Measurements from ENCODE around the gene DOCK1. TPM values are rescaled to one million over a fixed set of nuclear protein-coding genes. Genes with fewer than 3 reads are reported as not detected.

DOCK1 gene
- total and polyA plus RNA-seq, 2 donors (not counting 1 experiment from before 2014, with no cell fraction given): 20.5 to 91.0 TPM

GRCh38 chr10:126910798-126911197 is 5.6 kb downstream of the DOCK1 start:
- Histone ChIP-seq H3K9me3 (ENCODE audit: control insufficient read depth, insufficient read depth, low read depth, low read length) (no peaks in the 10 kb centered on the region), H3K27ac (ENCODE audit: insufficient read depth, low read length) (no peak overlapping the region), H3K4me1 (ENCODE audit: control insufficient read depth, extremely low read depth, insufficient read depth, low read length) (no peaks in the 10 kb centered on the region), H3K36me3 (ENCODE audit: control insufficient read depth, insufficient read depth, low read length) (peaks cover 2% of the 10 kb centered on the region), H4K20me1 (ENCODE audit: control insufficient read depth, extremely low read depth, insufficient read depth, low read length) (no peaks in the 10 kb centered on the region), H3K27me3 (ENCODE audit: control insufficient read depth, insufficient read depth, low read length) (no peaks in the 10 kb centered on the region), H2AFZ (ENCODE audit: low read length) (no peak overlapping the region), H3K79me2 (ENCODE audit: control insufficient read depth, insufficient read depth, low read length) (peaks cover 76% of the 10 kb centered on the region), H3K4me3 (replicated peaks in 1 of 4; ENCODE audit: control extremely low read depth in 1 of 4, insufficient read depth in 1 of 4, low read depth in 3 of 4, low read length in 4 of 4) (no peak overlapping the region), H3K9ac (ENCODE audit: insufficient read depth, low read length) (no peak overlapping the region), H3K4me2 (ENCODE audit: extremely low read depth, insufficient read depth, low read length) (no peak overlapping the region)
- no peak for TF ChIP-seq CTCF (conservative IDR thresholded peaks at IDR 0.05 in 1 of 2, IDR thresholded peaks at IDR 0.05 in 1 of 2; ENCODE audit: low read depth in 1 of 2, low read length in 2 of 2)
- TF ChIP-seq EZH2 (IDR thresholded peaks at IDR 0.05; ENCODE audit: low read length, missing control alignments): no peak
- DNase-seq (ENCODE audit: low read depth in 2 of 2): peak in 1 of 2 donors; percentile 20

- Histone ChIP-seq H3K4me2 (ENCODE audit: extremely low read depth, insufficient read depth, low read length) (no peak overlapping the region), H2AFZ (ENCODE audit: low read length) (no peak overlapping the region), H3K79me2 (ENCODE audit: control insufficient read depth, insufficient read depth, low read length) (peaks cover 74% of the 10 kb centered on the region), H3K9ac (ENCODE audit: insufficient read depth, low read length) (no peak overlapping the region), H3K36me3 (ENCODE audit: control insufficient read depth, insufficient read depth, low read length) (peaks cover 2% of the 10 kb centered on the region), H4K20me1 (ENCODE audit: control insufficient read depth, extremely low read depth, insufficient read depth, low read length) (no peaks in the 10 kb centered on the region), H3K9me3 (ENCODE audit: control insufficient read depth, insufficient read depth, low read depth, low read length) (no peaks in the 10 kb centered on the region), H3K4me3 (replicated peaks in 1 of 4; ENCODE audit: control extremely low read depth in 1 of 4, insufficient read depth in 1 of 4, low read depth in 3 of 4, low read length in 4 of 4) (no peak overlapping the region), H3K27me3 (ENCODE audit: control insufficient read depth, insufficient read depth, low read length) (no peaks in the 10 kb centered on the region), H3K27ac (ENCODE audit: insufficient read depth, low read length) (no peak overlapping the region), H3K4me1 (ENCODE audit: control insufficient read depth, extremely low read depth, insufficient read depth, low read length) (no peaks in the 10 kb centered on the region)
- no peak for DNase-seq (ENCODE audit: low read depth in 2 of 2)
- no peak for TF ChIP-seq EZH2 (IDR thresholded peaks at IDR 0.05; ENCODE audit: low read length, missing control alignments)
- no peak for TF ChIP-seq CTCF (conservative IDR thresholded peaks at IDR 0.05 in 1 of 2, IDR thresholded peaks at IDR 0.05 in 1 of 2; ENCODE audit: low read depth in 1 of 2, low read length in 2 of 2)
These were observed 6.1 kb downstream of the DOCK1 start for GRCh38 chr10:126911301-126911700.

- Histone ChIP-seq H2AFZ (ENCODE audit: low read length) (no peak overlapping the region), H3K4me3 (replicated peaks in 1 of 4; ENCODE audit: control extremely low read depth in 1 of 4, insufficient read depth in 1 of 4, low read depth in 3 of 4, low read length in 4 of 4) (no peak overlapping the region), H3K79me2 (ENCODE audit: control insufficient read depth, insufficient read depth, low read length) (peaks cover 72% of the 10 kb centered on the region), H3K27ac (ENCODE audit: insufficient read depth, low read length) (no peak overlapping the region), H3K4me2 (ENCODE audit: extremely low read depth, insufficient read depth, low read length) (no peak overlapping the region), H3K9ac (ENCODE audit: insufficient read depth, low read length) (no peak overlapping the region), H3K36me3 (ENCODE audit: control insufficient read depth, insufficient read depth, low read length) (no peaks in the 10 kb centered on the region), H3K27me3 (ENCODE audit: control insufficient read depth, insufficient read depth, low read length) (no peaks in the 10 kb centered on the region), H3K9me3 (ENCODE audit: control insufficient read depth, insufficient read depth, low read depth, low read length) (no peaks in the 10 kb centered on the region), H3K4me1 (ENCODE audit: control insufficient read depth, extremely low read depth, insufficient read depth, low read length) (no peaks in the 10 kb centered on the region), H4K20me1 (ENCODE audit: control insufficient read depth, extremely low read depth, insufficient read depth, low read length) (no peaks in the 10 kb centered on the region)
- TF ChIP-seq CTCF (conservative IDR thresholded peaks at IDR 0.05 in 1 of 2, IDR thresholded peaks at IDR 0.05 in 1 of 2; ENCODE audit: low read depth in 1 of 2, low read length in 2 of 2) (no peak), EZH2 (IDR thresholded peaks at IDR 0.05; ENCODE audit: low read length, missing control alignments) (no peak)
- no peak for DNase-seq (ENCODE audit: low read depth in 2 of 2)
These were observed 8.1 kb downstream of the DOCK1 start for GRCh38 chr10:126913316-126913715.

Data from fibroblast of lung (primary cell).